HG02981 (cell line): ENCODE data around the gene SCN2A.
A peak's percentile ranks its signal among the peaks of the same experiment; 100 is the strongest.

Experiments
- ATAC-seq: cut with Tn5 transposase; IDR thresholded peaks from one replicate; pipeline ENCODE4 v1.9.1; 2021; ENCODE audit warnings: mild to moderate bottlenecking, moderate library complexity; ENCODE audit not compliant: unreplicated experiment

Gene SCN2A

GRCh38 chr2:165239230-165239629 lies at the start of gene SCN2A:
TSS of gene SCN2A (plus strand) at chr2:165239414. CDS start at chr2:165295824, 56,410 bp downstream.
- ATAC-seq = no peak

GRCh38 chr2:165191096-165191728 lies 48.0 kb upstream of the SCN2A start:
- no peak for ATAC-seq

GRCh38 chr2:165192729-165193128 lies 46.5 kb upstream of the SCN2A start:
- ATAC-seq = peak; percentile 40

- peak; percentile 96 for ATAC-seq
Observed at GRCh38 chr2:165193178-165193777, 45.9 kb upstream of the SCN2A start.

GRCh38 chr2:165196411-165196810 lies 42.8 kb upstream of the SCN2A start:
- no peak for ATAC-seq

GRCh38 chr2:165197346-165197745 lies 41.9 kb upstream of the SCN2A start:
- no peak for ATAC-seq

GRCh38 chr2:165198181-165198580 lies 41.0 kb upstream of the SCN2A start:
- ATAC-seq = no peak

GRCh38 chr2:165202239-165202638 lies 37.0 kb upstream of the SCN2A start:
- ATAC-seq = no peak

- peak; percentile 41 for ATAC-seq
Observed at GRCh38 chr2:165203689-165204559, 35.3 kb upstream of the SCN2A start, which contains the start of gene SCN3A. TSS of gene SCN3A (minus strand) at chr2:165204050. CDS start at chr2:165176394, 27,656 bp downstream.

GRCh38 chr2:165205865-165206264 lies 33.3 kb upstream of the SCN2A start:
- no peak for ATAC-seq

- no peak for ATAC-seq
Observed at GRCh38 chr2:165208094-165208493, 31.1 kb upstream of the SCN2A start.

- ATAC-seq = no peak
Observed at GRCh38 chr2:165214093-165214492, 25.1 kb upstream of the SCN2A start.

- no peak for ATAC-seq
Observed at GRCh38 chr2:165219481-165219880, 19.7 kb upstream of the SCN2A start.

- no peak for ATAC-seq
Observed at GRCh38 chr2:165224941-165225340, 14.3 kb upstream of the SCN2A start.

GRCh38 chr2:165227571-165227970 lies 11.6 kb upstream of the SCN2A start:
- no peak for ATAC-seq

- no peak for ATAC-seq
Observed at GRCh38 chr2:165237056-165237455, 2.2 kb upstream of the SCN2A start.

GRCh38 chr2:165238295-165238694 lies 919 bp upstream of the SCN2A start:
- ATAC-seq = no peak

- ATAC-seq = no peak
Observed at GRCh38 chr2:165239856-165240515, 772 bp downstream of the SCN2A start.

GRCh38 chr2:165240916-165241315 lies 1.7 kb downstream of the SCN2A start:
- ATAC-seq = no peak

GRCh38 chr2:165245081-165245793 lies 6.0 kb downstream of the SCN2A start:
- no peak for ATAC-seq

- ATAC-seq = no peak
Observed at GRCh38 chr2:165248238-165248637, 9.0 kb downstream of the SCN2A start.
